Cardiac fibroblast (primary cell): ENCODE data around the gene CFAP97D2.
"Not testable (repeated sequence)": the region's sequence is repeated elsewhere in the genome, so short reads cannot be mapped to it uniquely, and the experiment has no call there.

Experiments used
- DNase-seq, 2 donors: peaks; one replicate each; pipeline versions ENCODE4 v3.0.0 to v3.0.0-alpha.2; 2010; ENCODE audit warnings: low read depth in 2 of 2
- H3K4me3 ChIP-seq, 2 donors: replicated peaks in 1 of 2; 1 replicate in 1 of 2; 2 replicates in 1 of 2; pipeline ENCODE4 v1.5.1; 2011; ENCODE audit warnings: low read depth in 2 of 2, low read length in 2 of 2, mild to moderate bottlenecking in 2 of 2, moderate library complexity in 1 of 2
- CTCF ChIP-seq: IDR thresholded peaks from one replicate; pipeline ENCODE4 v1.5.1; 2011; ENCODE audit warnings: low read depth, mild to moderate bottlenecking, low read length, inconsistent platforms

Gene CFAP97D2

GRCh38 chr13:114145722-114146121, 33.3 kb upstream of the CFAP97D2 start:
- TF ChIP-seq CTCF, result no peak
- no peak for DNase-seq
- no peak overlapping the region for H3K4me3 ChIP-seq

GRCh38 chr13:114146173-114146572, 32.9 kb upstream of the CFAP97D2 start:
- DNase-seq, result no peak
- no peak for TF ChIP-seq CTCF
- H3K4me3 ChIP-seq, result no peak overlapping the region

GRCh38 chr13:114146629-114147028, 32.4 kb upstream of the CFAP97D2 start:
- TF ChIP-seq CTCF, result peak; percentile 30
- no peak for DNase-seq

GRCh38 chr13:114147803-114148520, 31.1 kb upstream of the CFAP97D2 start:
- DNase-seq, result no peak
- no peak for TF ChIP-seq CTCF
- H3K4me3 ChIP-seq, result no peak overlapping the region

More at GRCh38 chr13:114146629-114147028, 32.4 kb upstream of the CFAP97D2 start:
- H3K4me3 ChIP-seq, result no peak overlapping the region

- TF ChIP-seq CTCF, result no peak
- DNase-seq, result no peak
- no peak overlapping the region for H3K4me3 ChIP-seq
Observed at GRCh38 chr13:114148521-114148855, 30.6 kb upstream of the CFAP97D2 start.

GRCh38 chr13:114148886-114149285, 30.2 kb upstream of the CFAP97D2 start:
- DNase-seq, H3K4me3 ChIP-seq: not testable (repeated sequence)

DNA sequence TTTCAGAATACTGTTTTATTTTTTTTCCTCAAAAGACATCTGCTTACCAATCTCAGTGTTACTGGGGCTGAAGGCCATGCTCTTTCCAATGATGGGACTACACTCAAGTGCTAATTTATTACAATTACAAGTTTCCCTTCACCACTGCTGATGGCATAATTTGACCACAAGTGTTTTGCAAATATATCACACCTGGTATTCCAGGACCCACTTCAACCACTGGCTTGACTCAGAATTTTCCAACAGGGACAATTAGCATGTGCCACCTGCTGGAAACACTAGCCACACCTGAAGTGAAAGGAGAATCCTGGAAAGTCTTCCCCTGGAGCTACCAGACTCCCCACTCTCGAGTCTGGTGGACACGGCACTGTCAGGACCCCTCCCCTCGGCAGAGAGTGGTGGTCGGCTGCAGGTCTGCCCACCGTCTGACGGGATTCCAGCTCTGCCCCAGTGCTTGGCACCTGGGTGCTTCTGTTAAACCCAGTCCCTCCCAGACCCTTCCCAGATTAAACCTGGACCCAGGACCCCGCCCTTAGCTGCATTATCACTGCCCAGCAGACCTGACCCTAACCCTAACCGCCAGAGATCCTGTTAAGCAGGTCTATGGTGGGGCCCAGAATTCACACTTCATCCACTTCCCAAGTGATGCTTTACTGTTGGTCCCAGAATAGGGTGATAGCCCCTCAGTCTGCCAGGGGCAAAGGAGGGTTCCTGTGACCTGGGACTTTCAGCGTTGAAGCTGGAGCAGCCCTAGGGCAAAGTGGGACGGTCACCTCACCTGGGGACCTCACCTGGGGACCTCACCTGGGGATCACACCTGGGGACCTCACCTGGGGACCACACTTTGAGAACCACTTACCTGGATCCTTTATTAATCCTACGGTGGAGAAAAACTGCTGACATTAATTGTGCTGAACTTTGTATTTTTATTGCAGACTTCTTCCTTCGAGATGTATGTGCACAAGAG, 29.0 kb upstream of the CFAP97D2 start:
- H3K4me3 ChIP-seq, result no peak overlapping the region
- TF ChIP-seq CTCF, result no peak
- no peak for DNase-seq
